Raji (cell line): ENCODE results near the gene TBC1D9.

ENCODE experiments used
- POLR2A ChIP-seq: IDR thresholded peaks from 2 replicates; pipeline ENCODE4 v1.6.1; 2011; ENCODE audit warnings: low read depth, low read length, control low read depth; ENCODE audit not compliant: insufficient read depth

The TBC1D9 gene

GRCh38 chr4:140739971-140740370 is 16.2 kb downstream of the TBC1D9 start:
- no peak for TF ChIP-seq POLR2A

DNA sequence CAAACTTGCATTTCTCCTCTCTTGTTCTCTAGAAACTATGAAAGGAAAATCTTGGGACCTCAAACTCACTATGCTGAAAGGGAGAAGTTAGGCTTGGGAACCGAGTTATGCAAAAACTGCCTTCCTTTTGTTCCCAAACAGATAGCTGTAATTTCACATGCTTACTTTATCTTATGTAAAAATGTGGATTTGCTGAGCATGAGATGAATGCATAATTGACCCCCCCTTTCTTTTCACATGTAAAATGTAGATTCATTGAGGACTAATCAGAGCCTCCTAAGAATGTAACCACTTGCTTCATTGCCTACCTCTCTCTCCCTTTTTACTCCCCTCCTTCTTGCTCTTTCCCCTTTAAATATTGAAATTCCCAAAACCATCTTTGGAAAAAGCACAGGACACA is 18.0 kb downstream of the TBC1D9 start:
- TF ChIP-seq POLR2A: no peak

- no peak for TF ChIP-seq POLR2A
These were observed 19.4 kb downstream of the TBC1D9 start for GRCh38 chr4:140736669-140737343.

GRCh38 chr4:140735779-140736391 is 20.3 kb downstream of the TBC1D9 start:
- TF ChIP-seq POLR2A: no peak

GRCh38 chr4:140735317-140735716 is 20.9 kb downstream of the TBC1D9 start:
- no peak for TF ChIP-seq POLR2A

GRCh38 chr4:140732780-140733179 is 23.4 kb downstream of the TBC1D9 start:
- TF ChIP-seq POLR2A: no peak

DNA sequence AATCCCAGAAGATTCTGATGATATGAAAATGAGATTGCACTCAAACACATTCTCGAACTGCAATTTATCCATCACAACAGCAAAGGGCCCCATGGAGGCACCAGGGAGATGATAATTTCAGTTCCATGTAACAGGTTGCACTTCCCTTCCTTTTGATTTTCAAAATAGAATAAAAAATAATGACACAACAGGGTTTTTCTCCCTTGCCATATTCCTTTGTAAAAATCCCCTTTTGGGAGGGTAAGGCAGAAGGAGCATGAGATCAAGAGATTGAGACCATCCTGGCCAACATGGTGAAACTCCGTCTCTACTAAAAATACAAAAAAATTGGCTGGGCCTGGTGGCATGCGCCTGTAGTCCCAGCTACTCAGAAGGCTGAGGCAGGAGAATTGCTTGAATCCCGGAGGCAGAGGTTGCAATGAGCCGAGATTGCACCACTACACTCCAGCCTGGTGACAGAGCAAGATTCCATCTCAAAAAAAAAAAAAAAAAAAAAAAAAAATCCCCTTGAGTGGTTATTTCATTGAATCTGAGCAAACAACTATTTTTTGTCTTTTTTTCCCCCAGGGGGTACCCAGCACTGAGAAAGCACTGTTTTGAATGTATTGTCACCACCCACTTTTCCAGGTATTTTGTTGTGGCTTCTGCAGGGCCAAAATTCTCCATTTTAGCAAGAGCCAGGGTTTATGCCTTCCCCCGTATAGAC is 26.7 kb downstream of the TBC1D9 start:
- TF ChIP-seq POLR2A: no peak

GRCh38 chr4:140726776-140727500 is 29.2 kb downstream of the TBC1D9 start:
- no peak for TF ChIP-seq POLR2A

DNA sequence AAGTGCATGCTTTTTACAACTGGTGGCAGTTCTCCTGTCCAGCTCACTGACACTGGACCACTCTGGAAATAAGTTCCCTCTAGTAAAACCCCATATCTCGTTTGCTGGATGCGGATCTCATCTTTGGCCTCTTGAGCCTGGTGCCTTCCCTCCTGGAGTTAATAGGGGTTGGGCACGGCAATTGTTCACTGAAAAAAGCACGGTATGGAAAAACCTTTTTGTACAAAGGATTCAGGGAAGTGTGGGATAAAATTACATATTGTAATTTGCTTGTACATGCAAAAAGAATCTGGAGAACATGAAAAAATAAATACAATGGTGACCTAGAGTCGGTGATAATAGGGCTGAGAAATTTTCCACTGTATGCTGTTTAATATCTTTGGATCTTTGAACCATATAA is 30.6 kb downstream of the TBC1D9 start:
- TF ChIP-seq POLR2A: no peak

- TF ChIP-seq POLR2A: no peak
These were observed 31.4 kb downstream of the TBC1D9 start for GRCh38 chr4:140724760-140725159.

DNA sequence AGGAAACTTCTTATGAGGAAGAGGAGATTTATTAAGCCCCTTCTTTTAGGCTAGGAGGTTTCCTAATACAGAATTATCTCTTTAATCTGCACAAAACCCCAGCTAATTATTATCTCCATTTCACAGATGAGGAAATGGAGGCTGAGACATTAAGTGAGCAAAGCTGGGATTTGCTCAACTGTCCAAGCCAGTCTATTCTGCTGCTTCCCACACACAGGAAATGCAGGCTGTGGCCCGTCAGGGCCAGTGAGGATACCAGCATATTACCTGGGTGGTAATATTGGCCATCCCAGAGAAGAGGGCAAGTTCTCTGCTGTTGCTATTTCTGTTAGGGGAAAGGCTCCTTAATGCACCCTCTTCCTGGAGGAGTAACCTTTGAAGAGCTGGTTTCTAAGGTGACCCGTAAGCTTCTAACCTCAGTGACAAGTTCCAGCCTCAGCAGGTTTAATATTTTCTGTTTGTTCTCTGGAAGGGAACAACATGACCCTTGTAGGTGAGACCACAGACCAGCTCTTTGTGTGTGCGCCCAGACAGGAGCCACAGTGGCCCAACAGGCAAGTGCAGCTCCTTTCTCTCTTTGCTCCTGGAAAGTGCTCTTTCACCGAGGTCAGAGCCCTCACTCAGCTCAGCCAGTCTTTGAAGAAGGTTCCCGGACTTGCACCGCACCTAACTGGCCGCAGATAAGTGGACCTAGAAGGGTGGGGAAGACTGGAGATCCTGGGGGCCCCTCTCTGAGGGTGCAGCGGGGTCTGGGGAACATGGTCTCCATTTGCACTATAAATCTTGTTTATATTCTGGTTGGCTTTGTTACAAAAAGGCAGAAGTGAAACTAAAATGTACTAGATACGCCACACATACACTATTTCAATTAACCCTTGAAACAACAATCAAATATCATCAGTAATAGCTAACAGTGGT is 35.5 kb downstream of the TBC1D9 start:
- TF ChIP-seq POLR2A: 0 out of 2 replicates have a peak, but pooled peaks have one; percentile 22

DNA sequence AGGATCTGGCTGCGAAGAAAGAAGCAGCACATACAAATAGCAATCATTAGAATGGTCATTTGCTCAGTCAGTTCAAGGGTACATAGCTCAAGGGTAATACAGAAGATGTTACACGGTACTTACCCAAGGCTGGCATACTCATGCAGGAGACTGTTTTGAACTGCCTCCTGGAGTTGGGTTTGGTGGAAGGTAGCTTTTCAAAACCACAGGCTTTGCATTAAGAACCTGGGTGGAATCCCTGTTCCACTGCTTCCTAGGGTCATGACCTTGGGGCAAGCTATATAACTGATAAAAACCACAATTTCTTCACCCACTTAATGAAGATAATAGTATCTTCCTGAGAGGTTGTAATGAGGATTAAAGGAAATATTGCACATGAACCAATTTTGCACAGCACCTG is 36.5 kb downstream of the TBC1D9 start:
- TF ChIP-seq POLR2A: no peak

GRCh38 chr4:140719022-140719421 is 37.2 kb downstream of the TBC1D9 start:
- no peak for TF ChIP-seq POLR2A

DNA sequence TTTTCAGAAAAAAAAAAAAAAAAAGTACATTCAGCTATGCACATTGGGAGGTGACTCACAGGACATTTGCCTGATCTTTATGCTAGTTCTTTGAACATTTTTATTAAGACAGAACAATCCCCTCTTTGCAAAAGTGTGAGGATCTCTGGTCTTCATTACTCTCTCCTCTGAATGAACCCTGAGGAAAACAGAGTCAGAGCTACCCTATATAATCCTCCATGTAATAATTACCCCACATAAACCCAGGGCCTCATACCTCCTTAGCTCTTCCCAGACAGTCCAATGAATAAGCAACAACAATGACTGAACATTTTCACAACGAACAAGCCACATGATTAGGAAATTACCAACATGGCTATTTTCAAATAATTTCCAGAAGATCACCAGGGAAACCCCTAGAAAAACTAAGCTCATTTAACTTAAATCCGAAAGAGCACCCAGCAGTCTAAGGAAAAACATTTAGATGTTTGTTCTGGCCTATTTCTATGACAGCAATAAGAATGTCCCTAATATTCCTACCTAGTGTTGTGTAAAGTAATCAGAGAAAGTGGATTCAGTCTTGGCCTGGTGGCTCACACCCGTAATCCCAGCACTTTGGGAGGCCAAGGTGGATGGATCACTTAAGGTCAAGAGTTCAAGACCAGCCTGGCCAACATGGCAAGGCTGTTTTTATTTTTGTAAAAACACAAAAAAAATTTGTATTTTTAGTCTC is 37.8 kb downstream of the TBC1D9 start:
- no peak for TF ChIP-seq POLR2A
